Progenitor cell of endocrine pancreas (in vitro differentiated cells): ENCODE data around the gene IKZF4. TPM values are rescaled to one million over a fixed set of nuclear protein-coding genes. Genes with fewer than 3 reads are reported as not detected.
"Not testable (repeated sequence)": the region's sequence is repeated elsewhere in the genome, so short reads cannot be mapped to it uniquely, and the experiment has no call there.

Experiments used
- DNase-seq: peaks from one replicate; pipeline ENCODE4 v3.0.0; 2021; ENCODE audit warnings: low spot score; ENCODE audit not compliant: unreplicated experiment
- H3K27ac Mint-ChIP-seq: 2 replicates; pipeline ENCODE4 v1.8.0; 2021; ENCODE audit warnings: mild to moderate bottlenecking, moderate library complexity, mixed read lengths
- H3K27me3 Mint-ChIP-seq: 2 replicates; pipeline ENCODE4 v1.8.0; 2021; ENCODE audit warnings: mixed read lengths
- H3K36me3 Mint-ChIP-seq: 2 replicates; pipeline ENCODE4 v1.8.0; 2022; ENCODE audit warnings: mixed read lengths; ENCODE audit not compliant: insufficient read depth
- H3K4me1 Mint-ChIP-seq: 2 replicates; pipeline ENCODE4 v1.8.0; 2021; ENCODE audit warnings: low read depth, mixed read lengths
- H3K4me3 Mint-ChIP-seq: 2 replicates; pipeline ENCODE4 v1.8.0; 2021; ENCODE audit warnings: low read depth, mild to moderate bottlenecking, moderate library complexity, mixed read lengths
- H3K9me3 Mint-ChIP-seq: 2 replicates; pipeline ENCODE4 v1.8.0; 2021; ENCODE audit warnings: low read depth, mixed read lengths
- CTCF ChIP-seq: fragments of 200-600 bp; sonication (generic); IDR thresholded peaks from one replicate; pipeline ENCODE4 v1.5.0; 2021; ENCODE audit warnings: antibody characterized with exemption, mild to moderate bottlenecking; ENCODE audit not compliant: unreplicated experiment
- total RNA-seq: library from RNA; stranded (reverse); gene quantifications from 2 replicates; pipeline ENCODE4 v1.2.1, GENCODE V29; 2021

Gene IKZF4
- total RNA-seq, 1 donor from 2014 or later: 20.6 TPM

GRCh38 chr12:55996201-55996714, 24.6 kb upstream of the IKZF4 start:
- Mint-ChIP-seq H3K4me1 (peaks cover 14% of the 10 kb centered on the region), H3K36me3 (peaks cover 14% of the 10 kb centered on the region), H3K27me3 (no peaks in the 10 kb centered on the region), H3K4me3 (peak overlapping the region; percentile 98), H3K27ac (peak overlapping the region; percentile 96), H3K9me3 (no peaks in the 10 kb centered on the region)
- DNase-seq: peak; percentile 29
- TF ChIP-seq CTCF: peak; percentile 83

- TF ChIP-seq CTCF: no peak
Measured at GRCh38 chr12:55996715-55997534, 23.9 kb upstream of the IKZF4 start, which contains the start of gene SUOX. SUOX (plus strand) TSS chr12:55997276; CDS start chr12:56002222, 4,946 bp downstream.

GRCh38 chr12:55997535-55997859, 23.3 kb upstream of the IKZF4 start:
- H3K36me3 Mint-ChIP-seq: peaks cover 12% of the 10 kb centered on the region
- H3K27ac Mint-ChIP-seq: peak overlapping the region; percentile 96
- TF ChIP-seq CTCF: no peak
- no peaks in the 10 kb centered on the region for H3K9me3 Mint-ChIP-seq
- no peak for DNase-seq
- peak overlapping the region; percentile 98 for H3K4me3 Mint-ChIP-seq
- H3K27me3 Mint-ChIP-seq: no peaks in the 10 kb centered on the region
- H3K4me1 Mint-ChIP-seq: peaks cover 24% of the 10 kb centered on the region

More at GRCh38 chr12:55996715-55997534, 23.9 kb upstream of the IKZF4 start, which contains the start of gene SUOX:
- peak; percentile 87 for DNase-seq
- peak within 1 kb of the TSS; percentile 98 for H3K4me3 Mint-ChIP-seq
- peaks cover 21% of the 10 kb centered on the region for H3K4me1 Mint-ChIP-seq
- H3K27me3 Mint-ChIP-seq: no peaks in the 10 kb centered on the region
- peak within 1 kb of the TSS; percentile 96 for H3K27ac Mint-ChIP-seq
- H3K36me3 Mint-ChIP-seq: peaks cover 12% of the 10 kb centered on the region
- H3K9me3 Mint-ChIP-seq: no peaks in the 10 kb centered on the region

GRCh38 chr12:55999522-55999921, 21.3 kb upstream of the IKZF4 start:
- Mint-ChIP-seq H3K4me1 (peaks cover 24% of the 10 kb centered on the region), H3K36me3 (peaks cover 11% of the 10 kb centered on the region)
- not testable (repeated sequence) for H3K9me3 Mint-ChIP-seq, H3K27ac Mint-ChIP-seq, H3K27me3 Mint-ChIP-seq, H3K4me3 Mint-ChIP-seq, DNase-seq

- not testable (repeated sequence) for DNase-seq, H3K4me3 Mint-ChIP-seq, H3K27me3 Mint-ChIP-seq, H3K9me3 Mint-ChIP-seq, H3K27ac Mint-ChIP-seq
- Mint-ChIP-seq H3K36me3 (peaks cover 11% of the 10 kb centered on the region), H3K4me1 (peaks cover 24% of the 10 kb centered on the region)
Measured at GRCh38 chr12:55999999-56000540, 20.8 kb upstream of the IKZF4 start.

- Mint-ChIP-seq H3K36me3 (peaks cover 11% of the 10 kb centered on the region), H3K4me1 (peaks cover 27% of the 10 kb centered on the region), H3K9me3 (no peaks in the 10 kb centered on the region), H3K4me3 (peak overlapping the region; percentile 16), H3K27ac (peak overlapping the region; percentile 86), H3K27me3 (no peaks in the 10 kb centered on the region)
- no peak for TF ChIP-seq CTCF
- no peak for DNase-seq
Measured at GRCh38 chr12:56001487-56002100, 19.2 kb upstream of the IKZF4 start.

GRCh38 chr12:56003376-56003775, 17.5 kb upstream of the IKZF4 start:
- not testable (repeated sequence) for DNase-seq, H3K27ac Mint-ChIP-seq, H3K4me3 Mint-ChIP-seq, H3K9me3 Mint-ChIP-seq, H3K27me3 Mint-ChIP-seq
- H3K36me3 Mint-ChIP-seq: peaks cover 11% of the 10 kb centered on the region
- peaks cover 27% of the 10 kb centered on the region for H3K4me1 Mint-ChIP-seq
